ENCODE results near the gene OR10A3.

Gene OR10A3

DNA sequence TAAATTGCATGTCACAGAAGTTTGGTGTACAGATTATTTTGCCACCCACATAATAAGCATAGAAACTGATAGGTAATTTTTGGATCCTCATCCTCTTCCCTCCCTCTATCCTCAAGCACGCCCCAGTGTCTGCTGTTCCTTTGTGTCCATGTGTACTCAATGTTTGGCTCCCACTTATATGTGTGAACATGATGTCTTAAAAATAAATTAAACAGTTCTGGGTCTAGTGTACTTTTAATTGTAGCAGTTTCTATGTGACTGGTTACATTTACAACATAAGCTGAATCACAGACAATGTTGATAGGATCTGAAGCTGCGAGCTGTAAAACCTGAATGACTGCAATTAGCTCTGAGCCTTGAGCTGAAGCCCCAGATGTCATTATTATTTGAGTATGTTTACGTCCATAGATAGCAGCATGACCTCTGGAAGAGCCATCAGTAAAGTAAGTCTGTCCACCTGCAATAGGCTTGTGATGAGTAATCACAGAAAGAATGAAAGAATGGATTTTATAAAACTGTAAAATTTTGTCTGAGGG is 40.1 kb downstream of the OR10A3 start:
- Histone ChIP-seq H3K27ac (ENCODE audit: low read length) (no peak overlapping the region), H3K4me2 (ENCODE audit: insufficient read depth, low read length) (no peak overlapping the region), H3K36me3 (ENCODE audit: insufficient read depth, low read length) (no peaks in the 10 kb centered on the region), H3K27me3 (ENCODE audit: insufficient read depth, low read length, poor library complexity) (peaks cover 5% of the 10 kb centered on the region), H3K4me3 (ENCODE audit: low read depth in 1 of 2, low read length in 2 of 2) (no peak overlapping the region), H3K4me1 (ENCODE audit: insufficient read depth, low read length) (no peaks in the 10 kb centered on the region), H3K9me3 (ENCODE audit: insufficient read depth, low read length, severe bottlenecking) (no peaks in the 10 kb centered on the region), H3K9ac (ENCODE audit: low read depth, low read length) (no peak overlapping the region), H3K79me2 (ENCODE audit: insufficient read depth, low read length) (no peaks in the 10 kb centered on the region), H2AFZ (ENCODE audit: low read depth, low read length) (no peak overlapping the region), H4K20me1 (ENCODE audit: insufficient read depth, low read length) (no peaks in the 10 kb centered on the region)
- no peak for ATAC-seq (ENCODE audit: insufficient read depth, low read depth)
- TF ChIP-seq, protein P1, sequence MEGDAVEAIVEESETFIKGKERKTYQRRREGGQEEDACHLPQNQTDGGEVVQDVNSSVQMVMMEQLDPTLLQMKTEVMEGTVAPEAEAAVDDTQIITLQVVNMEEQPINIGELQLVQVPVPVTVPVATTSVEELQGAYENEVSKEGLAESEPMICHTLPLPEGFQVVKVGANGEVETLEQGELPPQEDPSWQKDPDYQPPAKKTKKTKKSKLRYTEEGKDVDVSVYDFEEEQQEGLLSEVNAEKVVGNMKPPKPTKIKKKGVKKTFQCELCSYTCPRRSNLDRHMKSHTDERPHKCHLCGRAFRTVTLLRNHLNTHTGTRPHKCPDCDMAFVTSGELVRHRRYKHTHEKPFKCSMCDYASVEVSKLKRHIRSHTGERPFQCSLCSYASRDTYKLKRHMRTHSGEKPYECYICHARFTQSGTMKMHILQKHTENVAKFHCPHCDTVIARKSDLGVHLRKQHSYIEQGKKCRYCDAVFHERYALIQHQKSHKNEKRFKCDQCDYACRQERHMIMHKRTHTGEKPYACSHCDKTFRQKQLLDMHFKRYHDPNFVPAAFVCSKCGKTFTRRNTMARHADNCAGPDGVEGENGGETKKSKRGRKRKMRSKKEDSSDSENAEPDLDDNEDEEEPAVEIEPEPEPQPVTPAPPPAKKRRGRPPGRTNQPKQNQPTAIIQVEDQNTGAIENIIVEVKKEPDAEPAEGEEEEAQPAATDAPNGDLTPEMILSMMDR (IDR thresholded peaks at IDR 0.05; ENCODE audit: borderline replicate concordance, extremely low read depth, low read length, poor library complexity, severe bottlenecking): no peak
- TF ChIP-seq EZH2 (IDR thresholded peaks at IDR 0.05; ENCODE audit: borderline replicate concordance, low read depth, low read length, severe bottlenecking): no peak
- no peak for DNase-seq

DNA sequence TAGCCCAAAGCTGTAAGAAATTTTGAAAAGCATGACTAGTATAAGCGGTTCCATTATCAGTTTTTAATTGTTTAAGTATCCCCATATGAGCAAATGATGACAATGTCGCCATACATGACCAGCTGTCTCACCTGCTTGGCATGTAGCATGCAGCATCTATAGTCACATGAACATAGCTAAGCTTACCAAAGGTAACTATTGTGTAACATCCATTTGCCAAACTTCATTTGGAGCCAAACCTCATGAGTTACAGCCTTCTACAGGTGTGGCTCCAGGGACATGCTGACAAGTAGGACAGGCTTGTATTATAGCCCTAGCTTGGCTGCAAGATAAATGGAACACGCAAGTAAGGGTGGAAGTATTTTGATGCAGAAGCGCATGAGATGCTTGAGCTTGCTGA is 40.8 kb downstream of the OR10A3 start:
- Histone ChIP-seq H3K79me2 (ENCODE audit: insufficient read depth, low read length) (no peaks in the 10 kb centered on the region), H3K27me3 (ENCODE audit: insufficient read depth, low read length, poor library complexity) (peaks cover 5% of the 10 kb centered on the region), H2AFZ (ENCODE audit: low read depth, low read length) (no peak overlapping the region), H3K27ac (ENCODE audit: low read length) (no peak overlapping the region), H3K36me3 (ENCODE audit: insufficient read depth, low read length) (no peaks in the 10 kb centered on the region), H3K4me1 (ENCODE audit: insufficient read depth, low read length) (no peaks in the 10 kb centered on the region), H3K9ac (ENCODE audit: low read depth, low read length) (no peak overlapping the region), H3K4me3 (ENCODE audit: low read depth in 1 of 2, low read length in 2 of 2) (no peak overlapping the region), H3K4me2 (ENCODE audit: insufficient read depth, low read length) (no peak overlapping the region), H3K9me3 (ENCODE audit: insufficient read depth, low read length, severe bottlenecking) (no peaks in the 10 kb centered on the region), H4K20me1 (ENCODE audit: insufficient read depth, low read length) (no peaks in the 10 kb centered on the region)
- ATAC-seq (ENCODE audit: insufficient read depth, low read depth) (no peak), DNase-seq (no peak)
- TF ChIP-seq EZH2 (IDR thresholded peaks at IDR 0.05; ENCODE audit: borderline replicate concordance, low read depth, low read length, severe bottlenecking): no peak
- TF ChIP-seq, protein P1 (IDR thresholded peaks at IDR 0.05; ENCODE audit: borderline replicate concordance, extremely low read depth, low read length, poor library complexity, severe bottlenecking): no peak

- H3K36me3 ChIP-seq (ENCODE audit: insufficient read depth, low read length): no peaks in the 10 kb centered on the region
- no peaks in the 10 kb centered on the region for H3K79me2 ChIP-seq (ENCODE audit: insufficient read depth, low read length)
- H3K9me3 ChIP-seq (ENCODE audit: insufficient read depth, low read length, severe bottlenecking): no peaks in the 10 kb centered on the region
- H3K4me1 ChIP-seq (ENCODE audit: insufficient read depth, low read length): no peaks in the 10 kb centered on the region
- no peak for ATAC-seq (ENCODE audit: insufficient read depth, low read depth)
- no peak overlapping the region for H2AFZ ChIP-seq (ENCODE audit: low read depth, low read length)
- no peak overlapping the region for H3K4me2 ChIP-seq (ENCODE audit: insufficient read depth, low read length)
- H3K9ac ChIP-seq (ENCODE audit: low read depth, low read length): no peak overlapping the region
- no peaks in the 10 kb centered on the region for H4K20me1 ChIP-seq (ENCODE audit: insufficient read depth, low read length)
- H3K27ac ChIP-seq (ENCODE audit: low read length): no peak overlapping the region
- H3K4me3 ChIP-seq (ENCODE audit: low read depth in 1 of 2, low read length in 2 of 2): no peak overlapping the region
- TF ChIP-seq, protein P1 (IDR thresholded peaks at IDR 0.05; ENCODE audit: borderline replicate concordance, extremely low read depth, low read length, poor library complexity, severe bottlenecking): no peak
- TF ChIP-seq EZH2 (IDR thresholded peaks at IDR 0.05; ENCODE audit: borderline replicate concordance, low read depth, low read length, severe bottlenecking): no peak
- peaks cover 5% of the 10 kb centered on the region for H3K27me3 ChIP-seq (ENCODE audit: insufficient read depth, low read length, poor library complexity)
- no peak for DNase-seq
These were observed 42.1 kb downstream of the OR10A3 start for GRCh38 chr11:7899418-7899817.
